NCI-H1930 (cell line): ENCODE measurements around the gene NPPA.

ENCODE experiments used
- DNase-seq, 2 experiments: peaks; one replicate each; lab custom pipeline; 2025; lab: John Stamatoyannopoulos, UW

Gene NPPA

DNA sequence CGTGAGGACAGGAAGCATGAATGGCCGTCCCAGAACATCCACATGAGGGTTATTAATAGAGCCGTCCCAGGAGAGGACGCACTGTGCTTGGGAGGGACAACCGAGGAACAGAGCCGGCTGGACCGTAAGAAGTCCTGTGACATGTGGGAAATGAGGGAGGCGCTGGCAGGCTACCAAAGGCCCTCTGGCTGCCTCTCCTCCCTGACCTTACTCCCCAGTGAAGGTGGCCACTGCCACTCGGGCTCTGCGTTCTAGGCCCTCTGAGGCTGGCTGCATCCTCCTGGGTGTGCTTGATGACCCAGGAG, 26.6 kb upstream of the NPPA start:
- DNase-seq, result no peak

DNA sequence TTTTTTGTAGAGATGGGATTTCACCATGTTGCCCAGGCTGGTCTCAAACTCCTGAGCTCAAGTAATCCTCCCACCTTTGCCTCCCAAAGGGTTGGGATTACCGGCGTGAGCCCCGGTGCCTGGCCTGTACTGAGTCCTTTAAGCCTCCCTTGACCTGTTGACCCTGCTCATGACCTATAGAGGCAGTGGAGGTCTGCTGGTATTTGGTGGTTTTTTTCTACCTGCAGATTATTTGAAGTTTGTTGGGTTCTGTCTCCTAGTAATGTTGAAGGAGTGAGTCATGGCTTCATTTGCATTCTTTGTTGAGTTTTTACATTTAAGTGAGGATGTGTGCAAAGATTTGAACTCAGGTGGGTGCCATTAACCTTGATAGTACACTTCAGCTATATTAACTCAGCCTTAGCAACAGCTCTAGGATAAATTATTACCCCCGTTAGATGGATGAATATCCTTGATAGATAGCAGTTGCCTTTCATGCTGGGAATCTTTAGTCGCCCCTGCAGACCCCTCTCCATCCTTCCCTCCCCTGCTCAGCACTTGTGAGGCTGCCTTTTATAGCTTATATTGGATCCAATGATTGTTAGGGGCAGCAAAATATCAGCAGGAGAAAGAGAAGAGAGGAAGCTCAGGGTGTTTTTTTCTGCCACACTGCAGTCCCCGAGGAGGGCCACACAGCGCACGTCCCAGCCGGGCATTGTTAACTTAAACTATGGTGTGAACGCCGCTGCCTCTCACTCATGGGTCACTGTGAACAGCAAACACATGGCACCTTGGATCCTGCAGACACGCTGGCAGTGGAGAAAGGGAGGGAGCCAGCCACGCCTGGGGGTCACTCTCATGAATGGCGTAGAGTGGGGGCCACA, 26.0 kb upstream of the NPPA start:
- DNase-seq, result no peak

DNA sequence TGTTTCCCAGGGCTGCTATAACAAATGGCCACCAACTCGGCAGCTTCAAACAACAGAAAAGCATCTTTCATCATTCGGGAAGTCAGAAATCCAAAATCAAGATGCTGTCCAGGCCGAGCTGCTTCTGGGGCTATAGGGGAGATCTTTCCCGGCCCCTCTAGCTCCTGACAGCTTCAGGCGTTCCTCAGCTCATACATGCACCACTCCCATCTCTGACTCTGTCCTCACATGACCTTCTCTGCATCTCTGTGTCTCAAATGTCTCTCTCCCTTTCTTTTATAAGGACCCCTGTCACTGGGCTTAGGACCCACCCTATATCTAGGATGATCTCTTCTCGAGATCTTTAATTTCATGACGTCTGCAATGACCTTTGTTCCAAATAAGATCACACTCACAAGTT, 25.0 kb upstream of the NPPA start:
- DNase-seq, result no peak

DNA sequence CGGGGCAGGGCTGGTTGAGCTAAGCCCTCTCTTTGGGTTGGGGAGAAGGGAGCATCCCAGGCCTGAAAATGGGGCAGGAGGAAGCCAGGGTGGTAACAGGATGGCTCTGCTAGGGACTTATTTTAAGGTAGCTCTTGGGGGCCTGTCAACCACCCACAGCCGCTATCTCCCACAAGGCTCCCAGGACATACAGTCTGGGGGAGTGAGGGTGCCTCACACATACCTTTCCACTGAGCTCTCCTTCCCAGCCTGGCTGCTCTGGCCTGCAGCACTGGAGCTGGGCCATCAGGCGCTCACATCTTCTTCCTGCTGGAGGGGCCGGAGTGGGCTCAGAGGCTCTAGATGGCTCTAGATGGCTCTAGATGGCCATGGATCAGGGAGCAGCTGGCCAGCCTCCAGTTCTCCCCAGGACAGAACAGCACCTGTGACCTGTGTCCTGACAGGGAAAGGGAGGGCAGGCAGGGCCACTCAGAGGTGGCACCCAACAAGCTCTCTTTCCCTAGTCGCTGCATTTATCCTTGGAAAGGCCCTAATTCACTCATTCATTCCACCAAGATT, 22.1 kb upstream of the NPPA start:
- no peak for DNase-seq

DNA sequence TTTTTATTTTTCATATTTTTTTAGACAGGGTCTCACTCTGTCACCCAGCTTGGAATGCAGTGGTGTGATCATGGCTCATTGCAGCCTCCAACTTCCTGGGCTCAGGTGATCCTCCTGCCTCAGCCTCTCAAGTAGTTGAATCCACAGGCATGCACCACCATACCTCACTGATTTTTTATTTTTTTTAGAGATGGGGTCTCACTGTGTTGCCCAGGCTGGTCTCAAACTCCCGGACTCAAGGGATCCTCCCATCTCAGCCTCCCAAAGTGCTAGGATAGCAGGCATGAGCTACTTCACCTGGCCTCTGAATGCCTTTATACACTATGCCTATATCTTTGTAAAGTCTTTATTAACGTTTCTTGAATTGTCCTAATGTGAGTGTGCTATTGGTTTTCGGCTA, 21.5 kb upstream of the NPPA start:
- no peak for DNase-seq

DNA sequence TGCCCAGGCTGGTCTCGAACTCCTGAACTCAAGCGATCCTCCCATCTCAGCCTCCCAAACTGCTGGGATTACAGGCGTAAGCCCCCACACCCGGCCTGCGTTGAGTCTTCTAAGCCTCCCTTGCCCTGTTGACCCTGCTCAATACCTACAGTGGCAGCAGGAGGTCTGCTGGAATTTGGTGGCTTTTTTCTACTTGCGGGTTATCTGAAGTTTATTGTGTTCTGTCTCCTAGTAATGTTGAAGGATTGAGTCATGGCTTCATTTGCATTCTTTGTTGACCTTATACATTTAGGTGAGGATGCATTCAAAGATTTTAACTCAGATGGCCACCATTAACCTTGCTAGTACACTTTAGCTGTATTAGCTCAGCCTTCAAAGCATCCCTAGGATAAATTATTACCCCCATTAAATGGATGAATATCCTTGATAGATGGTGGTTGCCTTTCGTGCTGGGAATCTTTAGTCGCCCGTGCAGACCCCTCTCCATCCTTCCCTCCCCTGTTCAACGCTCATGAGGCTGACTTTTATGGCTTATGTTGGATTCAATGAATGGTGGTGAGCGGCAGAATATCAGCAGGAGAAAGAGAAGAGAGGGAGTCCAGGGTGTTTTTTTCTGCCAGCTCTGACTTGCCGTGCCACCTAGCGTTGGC, 20.9 kb upstream of the NPPA start:
- DNase-seq, result no peak

DNA sequence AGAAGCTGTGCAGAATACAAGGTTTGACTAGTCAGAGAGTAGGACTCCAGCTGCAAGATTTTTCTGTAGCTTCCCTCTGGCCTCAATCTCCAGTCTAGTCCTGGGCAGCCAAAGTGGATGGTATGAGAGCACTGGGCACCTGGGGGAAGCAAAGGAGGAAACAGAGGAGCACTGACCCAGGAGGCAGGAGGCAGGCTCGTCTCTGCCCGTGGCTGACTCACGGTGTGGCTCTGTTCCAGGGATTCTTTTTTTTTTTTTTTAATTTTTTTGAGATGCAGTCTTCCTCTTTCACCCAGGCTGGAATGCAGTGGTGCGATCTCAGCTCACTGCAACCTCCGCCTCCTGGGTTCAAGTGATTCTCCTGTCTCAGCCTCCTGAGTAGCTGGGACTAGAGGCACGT, 15.3 kb upstream of the NPPA start:
- DNase-seq, result no peak

DNA sequence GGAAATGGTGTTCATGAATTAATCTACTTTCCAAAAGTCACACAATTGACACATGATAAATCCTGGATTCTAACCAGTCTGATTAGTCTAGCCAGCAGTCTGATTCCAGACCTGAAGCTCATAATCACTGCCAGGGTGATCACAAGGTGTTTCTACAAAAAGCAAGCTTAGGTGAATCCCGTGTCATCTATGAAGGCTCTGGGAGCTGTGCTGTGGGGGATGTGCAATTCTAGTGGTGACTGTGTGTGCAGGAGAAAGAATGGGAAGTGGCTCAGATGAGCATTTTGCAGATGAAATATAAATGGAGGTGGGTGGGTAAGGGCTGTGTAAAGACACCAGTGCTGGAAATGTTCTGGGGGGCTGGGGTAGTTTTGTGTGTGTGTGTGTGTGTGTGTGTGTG, 13.0 kb upstream of the NPPA start:
- no peak for DNase-seq

DNA sequence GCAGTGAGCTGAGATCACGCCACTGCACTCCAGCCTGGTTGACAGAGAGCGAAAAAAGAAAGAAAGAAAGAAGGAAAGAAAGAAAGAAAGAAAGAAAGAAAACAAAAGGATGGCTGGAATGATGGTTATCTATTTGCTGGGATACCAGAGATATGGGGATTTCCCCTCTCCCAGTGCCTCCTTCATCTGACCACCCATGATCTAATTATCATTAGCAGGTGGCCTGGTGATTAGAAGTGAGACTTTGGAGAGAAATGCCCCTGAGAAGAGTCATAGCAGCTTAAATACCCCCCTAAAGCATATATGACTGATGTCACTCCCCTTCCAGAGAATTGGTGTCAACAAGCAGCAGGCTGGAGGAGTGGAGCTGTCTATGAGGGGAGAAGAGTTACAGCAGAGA, 12.5 kb upstream of the NPPA start:
- no peak for DNase-seq

DNA sequence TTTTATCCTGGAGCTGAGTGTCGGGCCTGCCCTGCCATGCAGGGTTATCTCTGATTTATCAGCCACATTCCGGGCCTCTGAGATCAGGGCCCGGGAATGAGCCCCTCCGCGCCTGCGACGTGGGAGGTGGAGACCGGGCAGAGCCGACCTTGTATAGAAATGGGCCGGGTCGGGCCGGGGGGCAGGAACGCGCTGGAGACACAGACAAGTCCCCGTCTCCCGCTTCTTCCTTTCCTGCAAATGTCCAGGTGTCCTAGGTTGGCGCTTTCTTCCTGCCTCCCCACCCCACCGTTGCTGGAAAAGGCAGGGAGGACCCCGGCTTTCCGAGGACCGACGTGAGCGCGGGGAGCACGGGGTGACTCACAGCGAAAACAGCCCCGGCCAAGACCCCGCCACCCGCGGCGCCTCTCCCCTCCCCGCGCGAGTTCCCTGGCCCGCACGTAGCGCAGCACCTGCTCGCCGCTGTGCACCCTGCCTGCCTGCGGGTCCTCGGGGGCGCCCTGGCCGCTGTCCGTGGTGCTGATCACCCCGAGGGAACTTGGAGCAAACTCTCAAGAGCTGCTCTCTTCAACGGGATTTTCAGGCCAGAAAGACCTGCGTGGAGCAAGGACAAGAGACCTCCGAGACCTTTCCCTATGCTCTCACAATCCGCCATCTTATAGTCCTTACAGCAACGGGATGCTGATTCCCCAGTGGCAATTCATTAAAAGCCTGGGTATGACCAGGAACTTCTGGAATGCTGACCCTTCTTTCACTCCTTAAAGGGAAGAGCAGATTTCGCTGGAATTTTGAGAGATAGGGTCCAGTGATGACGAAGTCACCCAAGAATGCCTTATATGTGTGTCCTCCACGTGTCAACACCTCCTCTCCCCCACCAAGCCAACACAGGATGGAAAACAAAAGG, 11.6 kb upstream of the NPPA start:
- DNase-seq, result no peak

DNA sequence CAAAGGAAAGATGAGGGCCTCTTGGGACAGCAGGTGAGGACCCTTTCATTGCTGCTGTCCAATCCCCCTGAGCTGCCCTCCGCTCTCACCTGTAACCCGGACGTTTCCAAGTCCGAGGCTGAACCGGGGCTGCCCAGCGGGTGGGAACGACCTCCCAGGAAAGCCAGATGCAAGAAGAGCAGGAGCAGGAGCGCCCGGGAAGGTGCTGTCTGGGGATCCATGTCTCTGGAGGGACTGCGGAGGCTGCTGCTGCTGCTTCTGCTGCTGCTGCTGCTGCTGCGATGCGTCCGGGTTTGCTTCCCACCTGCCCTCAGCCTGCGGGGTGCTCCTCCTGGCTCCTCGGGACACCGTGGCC, 11.0 kb upstream of the NPPA start, which contains the start of gene NPPB:
Gene NPPB (minus strand): TSS at position 333 of the 355 bp plus-strand sequence. CDS start 112 bp downstream, at position 221.
- no peak for DNase-seq

DNA sequence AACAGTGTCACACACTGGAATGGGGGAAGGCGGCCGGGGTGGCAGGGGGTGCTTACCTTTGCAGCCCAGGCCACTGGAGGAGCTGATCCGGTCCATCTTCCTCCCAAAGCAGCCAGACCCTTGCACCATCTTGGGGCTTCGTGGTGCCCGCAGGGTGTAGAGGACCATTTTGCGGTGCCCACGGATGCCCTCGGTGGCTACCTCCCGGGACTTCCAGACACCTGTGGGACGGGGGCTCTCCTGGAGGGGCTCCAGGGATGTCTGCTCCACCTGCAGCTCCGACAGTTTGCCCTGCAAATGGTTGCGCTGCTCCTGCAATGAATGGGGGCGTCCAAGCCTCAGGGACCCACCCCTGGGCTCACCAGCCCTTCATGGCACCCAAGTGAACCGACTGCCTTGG, 10.6 kb upstream of the NPPA start:
- no peak for DNase-seq

DNA sequence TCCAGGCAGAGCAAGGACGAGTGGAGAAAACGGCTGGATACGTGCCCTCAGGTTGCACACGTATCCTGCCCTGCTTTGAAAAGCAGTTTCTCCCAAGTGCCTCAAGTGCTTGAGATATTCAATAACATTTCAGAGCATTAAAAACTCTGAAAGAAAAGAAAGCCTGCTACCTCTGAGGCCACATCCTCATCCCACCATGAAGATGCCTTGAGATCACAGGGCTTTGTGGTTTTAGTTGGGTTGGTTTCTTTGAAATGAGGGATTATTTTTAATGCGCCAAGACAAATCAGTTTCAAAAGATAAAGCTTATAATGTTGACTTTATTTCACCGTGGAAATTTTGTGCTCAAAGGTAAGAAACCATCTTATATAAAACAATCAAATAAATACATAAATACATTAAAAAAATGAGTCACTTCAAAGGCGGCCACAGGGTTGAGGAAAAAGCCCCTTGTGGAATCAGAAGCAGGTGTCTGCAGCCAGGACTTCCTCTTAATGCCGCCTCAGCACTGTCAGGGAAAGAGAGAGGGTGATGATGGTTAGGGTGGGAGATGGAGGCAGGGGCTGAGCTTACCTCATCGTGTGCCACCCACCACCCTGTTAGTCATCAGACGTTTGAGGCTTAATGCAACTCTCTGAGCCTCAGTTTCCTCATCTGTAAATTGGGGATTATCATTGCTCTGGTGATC, 9.7 kb upstream of the NPPA start:
- DNase-seq, result no peak

DNA sequence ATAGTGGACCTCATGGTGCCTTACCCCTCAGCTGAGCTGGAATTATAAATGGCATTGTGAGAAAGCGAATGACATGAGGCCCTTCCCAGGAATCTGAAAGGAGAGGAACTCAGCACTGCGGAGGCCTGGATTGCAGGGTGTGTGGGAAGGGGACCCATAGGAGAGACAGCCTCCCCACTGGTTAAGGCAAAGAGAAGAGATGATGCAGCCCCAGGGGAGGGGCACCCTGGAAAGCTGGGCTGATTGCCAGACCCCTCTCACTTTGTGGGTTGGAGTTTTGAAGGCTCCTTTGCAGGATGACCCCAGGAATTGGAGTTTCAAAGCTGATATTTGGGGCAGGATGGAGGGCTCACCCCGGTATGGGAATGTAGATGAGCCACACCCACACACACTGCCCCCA, 9.1 kb upstream of the NPPA start:
- DNase-seq, result no peak

DNA sequence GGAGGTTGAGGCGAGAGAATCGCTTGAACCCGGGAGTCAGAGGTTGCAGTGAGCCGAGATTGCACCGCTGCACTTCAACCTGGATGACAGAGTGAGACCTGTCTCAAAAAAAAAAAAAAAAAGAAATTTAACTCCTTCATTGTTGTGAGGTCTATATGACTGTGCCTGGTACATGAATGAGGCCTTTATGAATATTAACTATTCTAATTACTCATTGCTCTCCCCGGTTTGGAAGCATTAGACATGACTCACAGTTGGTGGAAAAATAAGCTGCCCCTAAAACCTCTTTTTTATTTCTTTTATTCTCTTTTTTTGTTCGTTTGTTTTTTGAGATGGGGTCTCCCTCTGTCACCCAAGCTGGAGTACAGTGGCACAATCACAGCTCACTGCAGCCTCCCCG, 7.8 kb upstream of the NPPA start:
- DNase-seq, result no peak

DNA sequence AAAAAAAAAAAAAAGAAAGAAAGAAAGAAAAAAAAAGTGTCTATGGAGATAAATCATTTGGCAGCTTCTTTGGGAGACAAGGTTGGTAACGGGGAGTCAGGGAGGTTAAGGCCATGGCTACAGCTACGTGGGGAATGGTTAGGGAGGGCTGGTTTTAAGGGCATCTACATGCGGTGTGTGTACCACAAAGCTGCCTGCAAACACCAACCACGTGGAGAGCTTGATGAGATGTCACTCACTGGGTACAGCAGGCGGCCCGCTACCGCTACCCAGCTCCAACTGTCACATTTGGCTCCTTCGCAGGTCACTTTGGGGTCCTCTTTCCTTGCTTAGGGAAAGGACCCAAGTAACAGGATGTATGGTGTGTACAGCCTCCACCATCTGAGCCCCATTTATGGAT, 6.9 kb upstream of the NPPA start:
- DNase-seq, result no peak

DNA sequence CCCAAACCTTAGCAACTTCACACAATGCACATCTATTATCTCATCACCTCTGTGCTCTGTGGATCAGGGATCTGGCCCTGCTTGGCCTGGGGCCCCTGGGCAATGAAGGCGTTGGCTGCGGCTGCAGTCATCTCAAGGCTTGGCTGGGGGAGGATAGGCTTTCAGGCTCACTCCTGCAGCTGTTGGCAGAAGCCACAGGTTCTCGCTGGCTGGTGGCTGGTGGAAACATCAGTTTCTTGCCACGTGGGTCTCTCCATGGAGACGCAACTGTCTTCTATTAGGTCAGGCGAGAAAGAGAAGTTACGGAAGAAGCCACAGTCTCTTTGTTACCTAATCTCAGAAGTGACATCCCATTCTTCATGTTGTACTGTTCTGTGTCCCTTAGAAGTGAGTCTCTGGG, 3.6 kb upstream of the NPPA start:
- no peak for DNase-seq

DNA sequence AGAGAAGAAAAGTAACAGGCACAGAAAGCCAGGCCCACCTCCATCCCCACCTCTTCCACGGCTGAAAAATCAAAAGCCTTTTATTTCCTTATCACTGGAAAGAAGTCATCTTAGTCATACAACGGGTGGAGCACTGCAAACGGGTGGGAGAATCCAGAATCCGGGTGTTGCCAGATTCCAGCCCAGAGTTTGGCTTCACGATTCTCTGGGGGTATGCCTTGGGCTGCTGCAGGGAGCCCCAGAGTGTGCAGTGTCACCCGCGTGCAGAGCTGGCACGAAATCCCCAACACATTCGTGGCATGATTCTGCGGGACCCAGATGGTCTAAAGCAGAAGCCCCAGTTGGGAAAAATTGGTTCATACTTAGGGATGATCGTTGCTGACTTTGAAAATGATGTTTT, 2.6 kb upstream of the NPPA start:
- no peak for DNase-seq

DNA sequence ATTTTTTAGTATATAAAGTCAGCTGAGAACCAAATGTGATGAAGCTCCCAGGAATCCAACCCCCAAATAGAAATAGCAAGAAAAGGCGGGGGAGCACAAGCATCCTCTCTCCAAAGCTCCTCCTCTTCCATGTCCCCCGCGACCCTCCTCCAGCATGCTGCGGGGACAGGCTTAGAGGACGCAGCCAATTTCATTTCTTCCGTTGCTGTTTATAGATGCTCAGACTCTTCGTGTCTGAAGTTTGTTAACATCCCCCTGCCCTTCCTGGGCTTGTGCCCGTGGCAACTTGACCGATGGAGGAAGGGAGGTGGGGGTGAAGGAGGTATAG, 754 bp upstream of the NPPA start:
- no peak for DNase-seq

DNA sequence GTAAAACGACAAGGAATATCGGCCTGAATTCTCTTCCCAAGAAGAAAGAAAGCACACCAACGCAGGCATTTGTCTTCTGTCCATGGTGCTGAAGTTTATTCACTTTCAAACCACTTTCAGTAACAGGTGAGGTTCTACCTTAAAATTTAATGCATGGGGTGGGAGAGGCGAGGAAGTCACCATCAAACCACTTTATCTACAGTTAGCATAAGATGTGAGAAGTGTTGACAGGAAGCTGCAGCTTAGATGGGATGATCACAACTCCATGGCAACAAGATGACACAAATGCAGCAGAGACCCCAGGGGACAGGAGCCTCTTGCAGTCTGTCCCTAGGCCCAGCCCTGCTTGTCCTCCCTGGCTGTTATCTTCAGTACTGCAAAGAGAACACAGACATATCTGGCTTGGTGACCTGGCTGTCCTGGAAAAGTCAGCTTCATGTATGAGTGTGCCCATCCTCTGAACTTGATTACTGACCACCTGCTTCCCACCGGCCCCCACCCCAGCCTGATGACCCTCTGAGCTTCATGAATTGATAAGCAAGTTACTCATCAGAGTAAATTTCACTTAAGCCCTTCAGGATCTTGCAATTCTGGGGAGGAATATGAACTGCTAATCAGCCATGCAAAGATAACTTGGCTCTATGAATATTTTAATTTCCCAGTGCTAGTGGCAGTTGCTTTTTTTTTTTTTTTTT, 1.8 kb downstream of the NPPA start:
- DNase-seq, result no peak
